Neural cell (in vitro differentiated cells): Measurements from ENCODE around the gene EEIG1.

Experiments used
- EP300 ChIP-seq: fragments of 450-650 bp; conservative IDR thresholded peaks from 2 replicates; pipeline ENCODE4 v1.6.1; 2014; ENCODE audit warnings: antibody characterized with exemption, mild to moderate bottlenecking, moderate library complexity; ENCODE audit not compliant: poor library complexity, severe bottlenecking
- EZH2 ChIP-seq: fragments of 200-600, 300-800 bp; shearing (Covaris generic), sonication (generic); IDR thresholded peaks from 2 replicates; pipeline ENCODE4 v1.6.1; 2014; ENCODE audit warnings: antibody characterized with exemption, low read length, borderline replicate concordance, mild to moderate bottlenecking; ENCODE audit not compliant: insufficient read depth, poor library complexity, severe bottlenecking
- MXI1 ChIP-seq: fragments of 450-650 bp; conservative IDR thresholded peaks from 2 replicates; pipeline ENCODE4 v1.6.1; 2014; ENCODE audit warnings: antibody characterized with exemption, mild to moderate bottlenecking; ENCODE audit not compliant: poor library complexity, severe bottlenecking
- TF ChIP-seq, protein P1 (sequence below): fragments of 450-650 bp; IDR thresholded peaks from 2 replicates; pipeline ENCODE4 v1.5.1; 2014; ENCODE audit warnings: antibody characterized with exemption, mild to moderate bottlenecking, moderate library complexity; ENCODE audit not compliant: poor library complexity, severe bottlenecking
- TF ChIP-seq, protein P2 (sequence below): IDR thresholded peaks from 2 replicates; pipeline ENCODE4 v1.6.1; 2012; ENCODE audit warnings: borderline replicate concordance

DNA sequence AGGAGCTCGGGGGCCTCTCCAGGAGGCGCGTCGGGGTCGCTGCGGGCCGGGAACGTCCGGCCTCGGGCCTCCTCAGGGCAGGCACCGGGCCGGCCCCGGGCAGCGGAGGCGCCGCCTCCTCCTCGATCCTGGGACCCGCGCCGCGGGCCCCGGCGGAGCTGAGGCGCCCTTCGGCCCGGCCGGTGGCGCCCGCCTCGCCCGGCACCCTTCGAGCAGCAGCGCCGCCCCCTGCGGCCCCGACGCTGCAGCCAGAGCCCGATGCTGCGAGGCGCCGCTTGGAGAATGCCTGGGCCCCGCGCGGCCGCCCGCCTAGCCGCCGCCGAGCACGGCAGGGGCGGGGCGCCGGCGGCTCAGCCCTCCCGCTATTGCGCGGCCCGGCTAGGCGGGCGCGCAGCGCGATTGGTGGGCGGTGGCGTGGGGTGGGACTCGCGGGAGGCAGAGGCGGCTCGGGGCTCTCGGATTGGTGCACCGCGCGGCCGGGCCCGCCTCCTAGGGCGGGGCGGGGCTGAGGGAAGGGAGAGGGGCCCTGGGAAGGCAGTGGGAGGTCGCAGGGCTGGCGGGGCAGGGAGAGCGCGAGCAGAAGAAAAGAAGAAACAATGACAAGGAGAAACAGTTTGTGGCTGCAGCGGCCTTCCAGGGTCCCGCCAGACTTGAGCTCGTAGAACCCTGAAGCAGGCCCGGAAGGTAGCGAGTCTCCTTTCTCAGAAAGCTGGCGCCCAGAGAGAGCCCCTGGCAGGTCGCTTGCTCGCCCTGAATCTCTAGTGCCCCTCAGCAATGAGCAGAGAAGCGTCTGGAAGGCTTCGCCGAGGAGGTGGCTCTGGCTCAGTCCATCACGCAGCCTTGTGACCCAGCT, at the start of gene EEIG1:
- TF ChIP-seq, protein P1, sequence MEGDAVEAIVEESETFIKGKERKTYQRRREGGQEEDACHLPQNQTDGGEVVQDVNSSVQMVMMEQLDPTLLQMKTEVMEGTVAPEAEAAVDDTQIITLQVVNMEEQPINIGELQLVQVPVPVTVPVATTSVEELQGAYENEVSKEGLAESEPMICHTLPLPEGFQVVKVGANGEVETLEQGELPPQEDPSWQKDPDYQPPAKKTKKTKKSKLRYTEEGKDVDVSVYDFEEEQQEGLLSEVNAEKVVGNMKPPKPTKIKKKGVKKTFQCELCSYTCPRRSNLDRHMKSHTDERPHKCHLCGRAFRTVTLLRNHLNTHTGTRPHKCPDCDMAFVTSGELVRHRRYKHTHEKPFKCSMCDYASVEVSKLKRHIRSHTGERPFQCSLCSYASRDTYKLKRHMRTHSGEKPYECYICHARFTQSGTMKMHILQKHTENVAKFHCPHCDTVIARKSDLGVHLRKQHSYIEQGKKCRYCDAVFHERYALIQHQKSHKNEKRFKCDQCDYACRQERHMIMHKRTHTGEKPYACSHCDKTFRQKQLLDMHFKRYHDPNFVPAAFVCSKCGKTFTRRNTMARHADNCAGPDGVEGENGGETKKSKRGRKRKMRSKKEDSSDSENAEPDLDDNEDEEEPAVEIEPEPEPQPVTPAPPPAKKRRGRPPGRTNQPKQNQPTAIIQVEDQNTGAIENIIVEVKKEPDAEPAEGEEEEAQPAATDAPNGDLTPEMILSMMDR, result no peak
- TF ChIP-seq MXI1, result peak; percentile 24
- TF ChIP-seq, protein P2, sequence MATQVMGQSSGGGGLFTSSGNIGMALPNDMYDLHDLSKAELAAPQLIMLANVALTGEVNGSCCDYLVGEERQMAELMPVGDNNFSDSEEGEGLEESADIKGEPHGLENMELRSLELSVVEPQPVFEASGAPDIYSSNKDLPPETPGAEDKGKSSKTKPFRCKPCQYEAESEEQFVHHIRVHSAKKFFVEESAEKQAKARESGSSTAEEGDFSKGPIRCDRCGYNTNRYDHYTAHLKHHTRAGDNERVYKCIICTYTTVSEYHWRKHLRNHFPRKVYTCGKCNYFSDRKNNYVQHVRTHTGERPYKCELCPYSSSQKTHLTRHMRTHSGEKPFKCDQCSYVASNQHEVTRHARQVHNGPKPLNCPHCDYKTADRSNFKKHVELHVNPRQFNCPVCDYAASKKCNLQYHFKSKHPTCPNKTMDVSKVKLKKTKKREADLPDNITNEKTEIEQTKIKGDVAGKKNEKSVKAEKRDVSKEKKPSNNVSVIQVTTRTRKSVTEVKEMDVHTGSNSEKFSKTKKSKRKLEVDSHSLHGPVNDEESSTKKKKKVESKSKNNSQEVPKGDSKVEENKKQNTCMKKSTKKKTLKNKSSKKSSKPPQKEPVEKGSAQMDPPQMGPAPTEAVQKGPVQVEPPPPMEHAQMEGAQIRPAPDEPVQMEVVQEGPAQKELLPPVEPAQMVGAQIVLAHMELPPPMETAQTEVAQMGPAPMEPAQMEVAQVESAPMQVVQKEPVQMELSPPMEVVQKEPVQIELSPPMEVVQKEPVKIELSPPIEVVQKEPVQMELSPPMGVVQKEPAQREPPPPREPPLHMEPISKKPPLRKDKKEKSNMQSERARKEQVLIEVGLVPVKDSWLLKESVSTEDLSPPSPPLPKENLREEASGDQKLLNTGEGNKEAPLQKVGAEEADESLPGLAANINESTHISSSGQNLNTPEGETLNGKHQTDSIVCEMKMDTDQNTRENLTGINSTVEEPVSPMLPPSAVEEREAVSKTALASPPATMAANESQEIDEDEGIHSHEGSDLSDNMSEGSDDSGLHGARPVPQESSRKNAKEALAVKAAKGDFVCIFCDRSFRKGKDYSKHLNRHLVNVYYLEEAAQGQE, result peak; percentile 86
- peak; percentile 41 for TF ChIP-seq EP300
- no peak for TF ChIP-seq EZH2
